Cardiac muscle cell (in vitro differentiated cells and primary cell): ENCODE results near the gene IQSEC3. TPM values are rescaled to one million over a fixed set of nuclear protein-coding genes. Genes with fewer than 3 reads are reported as not detected.

Experiments
- DNase-seq, 2 donors: peaks; one replicate each; pipeline versions ENCODE4 v3.0.0 to v3.0.0-alpha.2; 2010 to 2017; ENCODE audit warnings: low read depth in 1 of 2, low spot score in 1 of 2
- H3K27ac ChIP-seq: fragments of 200-600 bp; sonication (generic); 2 replicates; pipeline ENCODE4 v1.5.1; 2016
- H3K27me3 ChIP-seq: fragments of 200-600 bp; sonication (generic); 2 replicates; pipeline ENCODE4 v1.6.0; 2016; ENCODE audit warnings: control low read depth
- H3K36me3 ChIP-seq: fragments of 200-600 bp; sonication (generic); 2 replicates; pipeline ENCODE4 v1.5.1; 2016; ENCODE audit warnings: control low read depth
- H3K4me1 ChIP-seq: fragments of 200-600 bp; sonication (generic); 2 replicates; pipeline ENCODE4 v1.8.1; 2017; ENCODE audit warnings: low read depth, mild to moderate bottlenecking, mixed run types
- H3K4me3 ChIP-seq: fragments of 200-600 bp; sonication (generic); 2 replicates; pipeline ENCODE4 v1.5.1; 2016; ENCODE audit warnings: mild to moderate bottlenecking
- H3K9me3 ChIP-seq: fragments of 200-600 bp; sonication (generic); 2 replicates; pipeline ENCODE4 v1.5.1; 2017; ENCODE audit warnings: low read depth, mild to moderate bottlenecking, control low read depth
- CTCF ChIP-seq: IDR thresholded peaks from 2 replicates; pipeline ENCODE4 v1.5.1; 2012; ENCODE audit warnings: low read depth, mild to moderate bottlenecking, low read length
- polyA plus RNA-seq: library from polyadenylated mRNA; unstranded; fragments of >200 nt; fragmentation: Nextera tagmentation; extraction: Ambion mirVana; gene quantifications from 2 replicates; pipeline ENCODE4 v1.2.1, GENCODE V29; 2016
- total RNA-seq: library from RNA; depleted of rRNA; stranded (reverse); fragments of >200 nt; gene quantifications from 2 replicates; pipeline ENCODE4 v1.2.3, GENCODE V29; 2016

The IQSEC3 gene
- total and polyA plus RNA-seq, 2 experiments from 2014 or later = 0.42 to 2.7 TPM

- H3K9me3 ChIP-seq = no peaks in the 10 kb centered on the region
- no peaks in the 10 kb centered on the region for H3K36me3 ChIP-seq
- TF ChIP-seq CTCF = no peak
- H3K4me1 ChIP-seq = peaks cover 2% of the 10 kb centered on the region
- no peaks in the 10 kb centered on the region for H3K27me3 ChIP-seq
- H3K27ac ChIP-seq = no peak overlapping the region
- no peak for DNase-seq
- H3K4me3 ChIP-seq = no peak overlapping the region
Observed at GRCh38 chr12:163406-163986, 96.9 kb downstream of the IQSEC3 start.

GRCh38 chr12:164207-164606 is 97.6 kb downstream of the IQSEC3 start:
- Histone ChIP-seq H3K36me3 (no peaks in the 10 kb centered on the region), H3K27me3 (no peaks in the 10 kb centered on the region), H3K27ac (no peak overlapping the region), H3K4me1 (peaks cover 9% of the 10 kb centered on the region), H3K4me3 (no peak overlapping the region), H3K9me3 (no peaks in the 10 kb centered on the region)
- DNase-seq = no peak
- no peak for TF ChIP-seq CTCF

GRCh38 chr12:165862-166368 is 99.3 kb downstream of the IQSEC3 start:
- TF ChIP-seq CTCF = no peak
- DNase-seq = no peak
- Histone ChIP-seq H3K4me3 (no peak overlapping the region), H3K27ac (no peak overlapping the region), H3K9me3 (no peaks in the 10 kb centered on the region), H3K36me3 (no peaks in the 10 kb centered on the region), H3K4me1 (peaks cover 12% of the 10 kb centered on the region), H3K27me3 (no peaks in the 10 kb centered on the region)

- TF ChIP-seq CTCF = no peak
- DNase-seq = no peak
- H3K9me3 ChIP-seq = no peaks in the 10 kb centered on the region
- H3K27me3 ChIP-seq = no peaks in the 10 kb centered on the region
- no peak overlapping the region for H3K27ac ChIP-seq
- H3K36me3 ChIP-seq = no peaks in the 10 kb centered on the region
- no peak overlapping the region for H3K4me3 ChIP-seq
- peaks cover 12% of the 10 kb centered on the region for H3K4me1 ChIP-seq
Observed at GRCh38 chr12:166425-167075, 100.0 kb downstream of the IQSEC3 start.

- TF ChIP-seq CTCF = no peak
- Histone ChIP-seq H3K4me1 (peaks cover 12% of the 10 kb centered on the region), H3K27me3 (no peaks in the 10 kb centered on the region), H3K27ac (no peak overlapping the region), H3K9me3 (no peaks in the 10 kb centered on the region), H3K36me3 (no peaks in the 10 kb centered on the region), H3K4me3 (no peak overlapping the region)
- DNase-seq = no peak
Observed at GRCh38 chr12:167959-168600, 101.5 kb downstream of the IQSEC3 start.
